GM04504 (cell line): ENCODE measurements around the gene DDOST.

ENCODE experiments used
- DNase-seq: peaks from one replicate; pipeline ENCODE4 v3.0.0-alpha.2; 2012; ENCODE audit warnings: low read depth

Gene DDOST

DNA sequence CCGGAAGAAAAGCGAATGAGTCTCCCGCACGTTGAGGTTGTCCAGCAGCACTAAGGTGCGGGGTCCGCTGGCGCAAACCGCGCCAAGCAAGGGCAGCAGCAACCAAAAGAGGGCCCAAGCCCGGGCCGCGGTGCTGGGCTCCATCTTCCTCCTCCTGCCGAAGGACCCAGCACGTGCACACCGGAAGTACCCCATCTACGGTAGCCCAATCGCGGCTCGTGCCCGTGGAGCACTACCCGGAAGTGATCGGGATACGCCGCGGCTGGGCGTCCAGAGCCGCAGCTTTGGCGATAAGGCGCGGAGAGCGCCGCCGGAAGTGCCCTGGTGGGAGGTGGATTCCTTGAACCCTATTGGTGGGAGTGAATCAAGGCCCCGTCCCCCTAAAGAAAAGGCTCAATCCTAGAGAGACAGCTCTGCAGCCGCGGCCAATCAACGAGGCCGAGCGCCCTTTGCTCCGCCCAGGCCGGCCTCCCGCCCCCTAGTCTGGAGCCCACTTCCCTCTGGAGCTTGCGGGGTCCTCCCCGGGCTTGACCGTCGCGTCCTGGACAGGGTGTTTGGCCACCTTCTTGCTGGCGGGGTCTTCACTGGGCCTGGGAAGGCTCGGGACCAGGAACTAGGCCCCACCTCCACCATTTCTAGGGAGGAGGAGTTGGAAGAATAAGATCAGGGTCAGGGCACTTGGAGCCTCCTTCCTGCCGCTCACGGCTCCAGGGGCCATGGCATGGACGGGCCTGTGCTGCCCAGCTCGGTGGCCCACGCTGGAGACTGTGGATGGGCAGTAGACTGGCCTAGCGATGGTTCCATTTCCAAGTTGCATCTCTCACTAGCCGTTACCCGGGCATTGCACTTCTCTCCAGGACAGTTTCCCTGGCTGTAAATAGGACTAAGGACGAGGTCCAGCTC is at the start of gene DDOST:
Gene DDOST (minus strand): TSS at position 163 of the 903 bp plus-strand sequence. CDS start 19 bp downstream, at position 144.
- DNase-seq: peak; percentile 96

DNA sequence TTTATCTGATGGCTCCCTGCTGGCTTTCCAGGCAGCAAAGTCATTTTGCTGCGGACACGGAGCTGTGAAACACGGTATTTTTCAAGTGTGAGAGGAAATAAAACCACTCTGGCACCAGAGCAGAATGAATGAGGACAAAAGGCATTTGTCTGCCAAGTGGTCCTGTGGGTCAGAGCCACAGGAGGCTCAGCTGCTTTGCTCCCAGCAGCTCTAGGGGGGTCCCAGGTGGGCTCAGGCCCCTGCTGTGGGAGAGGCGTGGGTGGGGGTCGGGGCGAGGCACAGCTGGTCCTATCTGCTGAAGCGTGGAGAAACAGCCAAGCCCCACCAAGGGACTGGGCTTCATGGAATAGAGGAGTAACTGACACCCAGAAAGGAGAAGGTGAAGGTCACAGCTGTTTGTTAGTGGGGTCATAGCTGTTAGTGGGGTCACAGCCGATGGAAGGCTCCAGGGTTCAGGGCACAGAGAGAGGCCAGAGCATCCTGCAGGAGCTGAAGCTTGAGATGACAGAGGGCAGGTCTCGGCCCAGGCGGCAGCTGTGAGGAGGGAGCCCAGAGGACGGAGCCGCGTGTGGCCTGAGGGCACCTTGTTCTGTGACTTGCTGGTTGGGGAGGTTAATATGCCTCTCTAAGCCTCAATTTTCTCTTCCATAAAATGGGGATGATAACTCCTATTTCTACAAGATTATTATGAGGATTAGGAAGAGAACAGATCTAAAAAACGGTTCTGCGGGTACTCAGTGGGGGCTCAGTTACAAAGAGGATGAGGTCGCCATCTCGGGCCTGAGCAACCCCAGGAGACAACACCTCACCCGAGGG is 49.5 kb upstream of the DDOST start:
- no peak for DNase-seq

DNA sequence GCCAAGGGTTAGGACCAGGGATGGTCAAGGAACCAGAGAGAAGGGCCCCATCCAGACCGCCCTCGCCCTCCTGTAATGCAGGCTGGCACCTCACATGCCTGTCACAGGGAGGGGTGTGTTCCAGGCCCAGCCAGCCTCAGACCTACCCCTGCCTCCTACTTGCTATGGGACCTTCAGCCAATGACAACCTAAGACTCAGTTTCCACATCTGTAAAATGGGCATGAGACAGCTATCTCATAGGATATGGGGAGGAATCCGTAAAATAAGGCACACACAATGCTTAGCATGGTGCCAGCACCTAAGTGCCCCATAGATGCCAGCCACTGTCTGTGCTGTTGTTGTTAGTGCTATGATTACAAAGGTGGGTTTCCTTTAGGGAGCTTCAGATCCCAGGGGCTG is 48.7 kb upstream of the DDOST start:
- no peak for DNase-seq

DNA sequence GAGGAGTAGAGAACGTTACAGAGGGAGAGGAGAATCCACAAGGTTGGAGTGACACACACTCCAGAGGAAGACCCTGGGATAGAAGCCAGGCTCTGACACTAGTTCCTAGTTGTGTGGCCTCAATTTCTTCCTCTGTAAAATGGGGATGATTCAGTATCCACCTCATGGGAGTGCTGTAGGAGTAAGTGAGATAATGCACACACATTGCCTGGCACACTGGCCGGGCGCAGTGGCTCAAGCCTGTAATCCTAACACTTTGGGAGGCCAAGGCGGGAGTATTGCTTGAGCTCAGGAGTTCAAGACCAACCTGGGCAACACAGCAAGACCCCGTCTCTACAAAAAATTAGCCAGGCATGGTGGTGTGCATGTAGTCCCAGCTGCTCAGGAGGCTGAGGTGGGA is 47.7 kb upstream of the DDOST start:
- no peak for DNase-seq

DNA sequence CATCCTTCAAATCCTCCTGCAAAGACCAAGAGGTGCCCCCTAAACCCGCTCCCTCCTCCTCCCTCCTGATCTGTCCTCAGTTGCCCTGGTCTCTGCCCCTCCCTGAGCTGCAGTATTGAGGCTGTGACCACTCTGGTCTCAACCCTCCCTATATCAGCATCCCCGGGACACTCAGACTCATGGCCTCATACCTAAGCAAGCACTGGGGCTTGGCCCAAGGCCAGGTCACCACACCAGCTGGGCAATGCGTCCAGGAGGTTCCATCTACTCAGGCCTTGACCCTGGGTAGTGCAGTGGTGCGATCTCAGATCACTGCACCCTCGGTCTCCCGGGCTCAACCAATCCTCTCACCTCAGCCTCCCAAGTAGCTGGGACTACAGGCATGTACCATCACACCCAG is 46.9 kb upstream of the DDOST start:
- no peak for DNase-seq

DNA sequence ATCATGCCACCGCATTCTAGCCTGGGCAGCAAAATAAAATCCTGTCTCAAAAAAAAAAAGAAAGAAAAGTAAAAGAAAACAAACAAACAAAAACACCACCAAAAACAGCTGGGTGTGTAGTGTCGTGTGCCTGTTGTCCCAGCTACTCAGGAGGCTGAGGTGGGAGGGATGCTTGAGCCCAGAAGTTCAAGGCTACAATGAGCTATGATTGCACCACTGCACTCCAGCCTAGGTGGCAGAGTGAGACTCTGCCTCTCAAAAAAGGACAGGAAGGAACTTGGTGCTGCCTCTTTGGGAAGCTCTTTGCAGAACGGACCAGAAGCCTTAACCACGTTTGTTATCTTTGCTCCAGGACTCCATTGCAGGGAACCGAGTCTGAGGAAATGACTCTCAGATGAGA is 45.7 kb upstream of the DDOST start:
- DNase-seq: no peak

DNA sequence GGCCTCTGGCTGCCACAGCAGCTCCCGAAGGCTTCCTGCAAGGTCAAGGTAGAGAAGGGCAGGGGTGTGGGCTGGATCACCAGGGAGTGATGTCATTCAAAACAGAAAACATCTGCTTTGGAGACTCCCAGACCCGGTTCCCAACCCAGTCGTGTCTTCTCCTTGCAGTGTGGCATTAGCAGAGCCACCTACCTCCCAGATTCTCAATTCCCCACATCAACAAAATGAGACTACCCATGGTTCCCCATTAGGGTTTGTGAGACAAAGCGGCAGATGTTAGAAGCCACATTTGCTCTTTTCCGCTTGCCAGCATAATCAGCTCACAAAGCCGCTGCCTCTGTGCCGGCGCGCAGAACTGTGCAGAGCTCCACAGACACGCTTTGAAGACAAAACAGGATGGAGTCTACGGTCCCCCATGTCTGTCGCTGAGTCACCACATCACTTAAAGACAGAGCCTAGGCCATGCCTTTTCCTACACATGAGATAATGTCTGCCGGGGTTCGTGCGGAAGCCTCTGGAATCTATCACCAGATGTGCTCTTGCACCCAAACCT is 44.1 kb upstream of the DDOST start:
- no peak for DNase-seq

DNA sequence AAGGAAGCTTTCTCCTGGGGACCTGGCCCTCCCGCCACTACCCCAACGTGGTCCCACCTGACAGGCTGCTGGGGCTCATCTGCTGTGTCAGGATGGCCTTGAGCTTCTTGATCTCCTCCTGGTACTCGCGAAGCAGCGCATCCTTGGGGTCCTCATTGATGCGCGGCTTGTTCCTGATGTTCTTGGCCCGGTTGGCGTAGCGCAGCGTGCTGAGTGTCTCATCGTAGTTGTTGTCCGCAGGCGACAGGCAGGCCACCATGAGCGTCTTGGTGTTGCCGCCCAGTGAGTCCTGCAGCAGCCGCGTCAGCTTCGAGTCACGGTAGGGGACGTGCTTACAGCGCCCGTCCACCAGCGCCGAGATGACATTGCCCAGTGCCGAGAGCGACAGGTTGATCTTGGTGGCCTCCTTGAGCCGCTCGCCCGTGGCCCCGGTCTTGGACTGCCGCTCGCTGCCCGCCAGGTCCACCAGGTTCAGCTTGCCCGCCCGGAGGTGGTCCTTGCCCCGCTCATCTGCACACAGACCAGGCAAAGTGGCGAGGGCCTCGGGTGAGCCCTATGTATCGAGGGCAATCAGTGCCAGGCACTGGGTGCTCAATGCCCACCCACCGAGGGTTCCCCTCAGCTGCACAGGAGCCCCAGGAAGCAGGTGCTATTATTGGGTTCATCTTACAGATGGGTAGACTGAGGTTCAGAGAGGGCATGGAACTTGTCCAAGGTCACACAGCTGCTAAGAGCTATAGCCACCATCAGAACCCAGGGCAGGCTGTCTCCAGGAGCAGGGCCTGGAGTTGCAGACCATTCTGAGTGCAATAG is 43.4 kb upstream of the DDOST start:
- DNase-seq: no peak

DNA sequence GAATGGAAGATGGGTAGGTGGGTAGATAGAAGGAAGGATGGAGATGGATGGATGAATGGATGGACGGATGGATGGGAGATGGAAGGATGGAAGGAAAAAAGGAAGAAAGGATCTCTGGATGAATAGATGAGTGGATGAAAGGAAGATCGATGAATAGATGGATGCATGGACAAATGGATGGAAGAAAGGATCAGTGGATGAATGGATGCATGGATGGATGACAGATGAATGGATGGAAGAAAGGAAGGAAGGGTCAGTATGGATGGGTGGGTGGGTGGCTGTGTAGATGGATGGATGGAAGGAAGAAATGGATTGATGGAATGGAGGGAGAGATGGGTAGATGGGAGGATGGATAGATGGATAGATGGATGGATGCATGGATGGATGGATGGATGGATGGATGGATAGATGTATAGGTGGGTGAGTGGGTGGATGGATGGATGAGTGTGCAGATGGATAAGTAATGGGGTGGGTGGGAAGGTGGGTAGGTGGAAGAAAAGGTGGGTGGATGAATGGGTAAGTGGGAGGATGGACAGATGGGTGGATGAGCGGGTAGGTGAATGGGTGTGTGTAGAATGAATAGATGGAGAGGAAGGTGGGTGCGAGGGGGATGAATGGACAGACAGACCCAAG is 42.1 kb upstream of the DDOST start:
- DNase-seq: no peak

DNA sequence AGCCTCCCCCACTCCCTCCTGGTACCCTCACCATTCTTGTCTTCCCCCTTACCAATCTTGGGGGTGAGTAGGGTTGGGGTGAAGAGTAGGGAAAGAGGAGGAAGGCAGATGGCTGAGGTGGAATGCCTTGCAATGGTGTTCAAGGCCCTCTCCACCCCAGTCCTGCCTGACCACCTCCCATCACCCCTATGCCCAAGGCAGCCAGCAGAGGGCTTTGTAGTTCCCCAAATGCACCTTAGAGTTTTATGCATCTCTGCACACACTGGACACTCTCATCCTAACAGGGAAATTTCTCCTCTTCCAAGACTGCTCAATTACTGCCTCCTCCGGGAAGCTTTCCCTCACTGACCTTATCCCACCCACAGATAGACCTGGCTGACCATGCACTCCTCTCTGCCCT is 41.2 kb upstream of the DDOST start:
- no peak for DNase-seq

DNA sequence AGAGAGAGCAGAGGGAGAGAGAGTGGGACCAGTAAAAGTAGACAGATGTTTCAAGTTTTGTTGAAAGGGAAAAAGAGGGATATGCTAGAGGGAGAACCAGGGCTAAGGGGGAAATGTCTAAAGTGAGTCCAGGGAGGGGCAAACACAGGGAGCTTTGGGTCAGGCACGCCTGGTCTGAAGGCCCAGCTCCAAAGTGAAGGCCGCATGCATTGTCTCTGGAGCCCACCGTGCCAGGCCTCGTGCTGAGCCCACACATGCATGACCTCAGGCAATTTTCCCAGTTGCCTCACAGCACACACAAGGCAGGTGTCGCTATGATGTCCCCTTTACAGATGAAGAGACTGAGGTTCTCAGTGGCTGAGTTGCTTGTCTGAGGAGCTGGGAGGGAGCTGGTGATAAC is 40.7 kb upstream of the DDOST start:
- no peak for DNase-seq

DNA sequence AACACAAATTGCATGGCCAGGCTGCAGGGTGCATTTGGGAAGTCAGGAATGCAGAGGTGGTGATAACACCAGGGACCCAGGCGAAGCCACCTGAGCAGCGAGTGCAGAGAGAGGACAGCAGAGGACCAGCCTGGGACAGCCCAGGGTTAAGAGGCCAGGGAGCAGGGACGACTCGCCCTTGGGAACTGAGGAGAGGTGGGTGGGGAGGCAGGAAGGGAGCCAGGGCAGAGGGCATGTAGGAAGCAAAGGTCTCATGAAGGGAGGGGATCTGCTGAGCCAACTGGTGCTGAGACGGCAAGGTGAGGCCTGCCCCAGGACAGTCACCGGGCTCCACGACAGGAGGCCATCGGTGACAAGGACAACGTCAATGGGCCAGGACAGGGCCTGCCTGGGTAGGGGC is 40.3 kb upstream of the DDOST start:
- no peak for DNase-seq

DNA sequence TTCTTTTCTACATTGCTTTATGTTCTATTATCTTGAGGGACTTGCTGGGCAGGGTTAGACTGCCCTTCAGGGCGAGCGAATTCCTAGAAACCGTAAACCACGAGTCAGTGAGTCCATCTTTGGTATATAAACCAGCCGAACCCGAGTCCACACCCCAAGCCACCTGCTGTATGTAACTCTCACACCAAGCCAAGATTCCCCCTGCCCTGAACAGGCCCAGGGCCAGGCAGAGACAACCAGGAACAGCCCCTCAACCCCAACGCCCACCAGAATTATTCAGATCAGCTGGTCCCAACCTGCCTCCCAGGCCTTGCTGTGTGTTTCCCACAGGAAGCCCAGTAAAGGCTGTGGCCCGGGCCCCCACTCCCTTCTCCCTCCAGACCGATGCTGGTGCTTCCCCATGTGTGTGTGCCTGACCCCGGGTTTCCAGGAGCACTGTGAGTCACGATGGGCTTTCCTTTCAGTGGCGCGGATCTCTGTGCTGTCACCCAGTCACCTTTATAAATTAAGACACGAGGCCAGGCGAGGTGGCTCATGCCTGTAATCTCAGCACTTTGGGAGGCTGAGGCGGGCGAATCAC is 39.6 kb upstream of the DDOST start:
- no peak for DNase-seq

DNA sequence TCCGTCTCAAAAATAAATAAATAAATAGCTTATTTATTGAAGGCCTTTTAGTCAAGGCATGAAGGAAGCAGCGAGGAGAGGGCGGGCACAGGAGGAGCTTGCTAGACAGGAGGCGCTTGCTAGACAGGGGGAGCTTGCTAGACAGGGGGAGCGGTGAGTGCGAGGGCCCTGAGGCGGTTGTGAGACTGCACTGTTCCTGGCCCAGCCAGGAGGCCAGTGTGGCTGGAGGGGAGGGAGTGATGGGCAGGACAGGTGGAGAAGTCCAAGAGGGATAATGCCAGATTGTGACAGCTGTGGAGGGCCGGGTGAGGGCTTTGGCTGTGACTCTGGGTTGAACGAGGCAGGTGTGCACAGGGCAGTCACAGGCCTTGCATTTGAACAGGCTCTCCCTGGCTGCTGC is 38.4 kb upstream of the DDOST start:
- no peak for DNase-seq

DNA sequence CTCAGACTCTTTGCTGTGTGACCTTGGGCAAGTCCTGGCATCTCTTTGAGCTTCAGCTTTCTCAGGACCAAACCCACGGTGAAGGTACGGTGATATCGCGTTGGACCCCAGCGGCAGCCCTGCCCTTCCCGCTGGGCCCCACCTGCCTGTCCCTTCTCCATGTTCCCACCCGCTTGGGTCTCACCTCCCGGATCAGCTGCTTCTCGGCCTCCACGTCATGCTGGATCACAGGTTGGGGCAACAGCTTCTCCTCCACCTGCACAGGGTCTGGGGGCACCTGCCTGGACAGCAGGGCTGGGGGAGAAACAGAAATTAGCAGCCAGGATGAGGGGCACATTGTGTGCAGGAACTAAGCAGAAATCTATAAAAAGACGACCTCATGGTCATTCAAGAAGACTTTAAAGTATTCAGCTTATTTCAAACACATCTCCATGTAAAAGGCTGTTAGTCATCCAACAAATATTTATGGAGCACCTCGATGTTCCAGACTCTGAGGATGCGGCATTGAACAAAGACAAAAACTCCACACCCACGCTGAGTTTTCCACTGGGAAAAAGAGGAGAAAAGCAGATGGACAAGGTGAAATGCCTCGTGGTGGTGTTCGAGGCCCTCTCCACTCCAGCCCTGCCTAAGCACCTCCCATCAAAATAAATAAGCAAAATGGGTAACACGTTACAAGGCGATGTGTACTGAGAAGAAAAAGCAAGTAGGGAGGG is 37.2 kb upstream of the DDOST start:
- DNase-seq: peak; percentile 36

DNA sequence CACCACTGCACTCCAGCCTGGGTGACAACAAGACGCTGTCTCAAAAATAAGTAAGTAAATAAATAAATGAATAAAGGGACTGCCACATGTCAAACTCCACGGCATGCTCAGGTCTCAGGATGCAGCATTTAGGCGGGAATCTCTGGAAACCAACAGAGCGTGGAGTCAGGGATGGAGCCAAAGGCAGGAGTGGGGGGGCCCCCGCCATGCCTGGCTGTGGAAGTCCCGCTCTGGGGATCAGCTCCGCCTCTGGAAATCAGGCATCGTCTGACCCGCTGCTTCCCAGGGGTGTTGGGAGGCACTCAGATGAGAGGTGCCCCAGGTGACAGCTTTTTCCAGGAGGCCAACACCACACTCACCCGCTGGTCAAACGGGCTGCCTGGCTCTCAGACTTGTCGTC is 36.4 kb upstream of the DDOST start:
- DNase-seq: no peak

DNA sequence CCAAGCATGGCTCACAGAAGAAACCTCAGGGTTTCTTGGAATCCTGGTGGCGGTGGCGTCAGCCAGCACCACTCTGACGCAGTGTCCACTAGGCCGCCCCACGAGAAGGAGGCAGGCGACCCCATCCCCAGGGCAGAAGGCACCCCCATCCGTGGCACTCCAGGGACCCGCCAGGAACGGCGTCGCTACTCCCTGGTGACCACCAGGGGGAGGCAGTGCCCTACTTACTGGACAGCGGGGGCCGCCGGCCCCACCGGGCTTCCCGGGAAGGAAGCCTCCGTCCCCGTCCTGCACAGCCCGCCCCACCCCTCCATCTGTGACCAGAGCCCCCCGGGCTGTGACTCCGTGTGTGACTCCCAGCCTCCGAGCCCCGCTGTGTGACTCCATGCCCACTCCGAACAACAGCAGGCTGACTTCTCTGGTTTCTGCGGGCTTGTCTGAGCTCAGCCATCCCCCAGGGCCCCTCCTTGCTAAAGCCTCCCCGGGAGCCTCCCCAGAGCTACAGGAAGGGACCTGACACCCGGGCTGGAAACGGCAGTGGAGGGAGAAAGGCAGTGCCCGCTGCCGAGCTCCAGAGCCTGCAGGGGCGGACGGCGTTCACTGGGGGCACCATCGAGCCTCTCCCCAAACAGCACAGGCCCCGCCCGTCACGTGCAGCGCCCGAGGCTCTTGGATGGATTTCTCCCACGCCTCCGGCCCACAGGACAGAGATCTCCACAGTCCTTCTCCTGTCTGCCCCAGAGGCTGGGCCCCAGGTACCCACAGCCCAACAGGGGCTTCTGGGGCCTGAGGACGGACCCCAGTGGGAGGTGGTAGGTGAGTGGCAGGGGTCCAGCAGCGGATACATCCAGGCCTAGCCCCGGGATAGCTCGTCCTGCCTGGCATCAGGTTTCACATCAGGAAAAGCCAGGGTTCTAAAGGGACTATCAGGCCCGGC is 35.5 kb upstream of the DDOST start:
- DNase-seq: peak; percentile 93

DNA sequence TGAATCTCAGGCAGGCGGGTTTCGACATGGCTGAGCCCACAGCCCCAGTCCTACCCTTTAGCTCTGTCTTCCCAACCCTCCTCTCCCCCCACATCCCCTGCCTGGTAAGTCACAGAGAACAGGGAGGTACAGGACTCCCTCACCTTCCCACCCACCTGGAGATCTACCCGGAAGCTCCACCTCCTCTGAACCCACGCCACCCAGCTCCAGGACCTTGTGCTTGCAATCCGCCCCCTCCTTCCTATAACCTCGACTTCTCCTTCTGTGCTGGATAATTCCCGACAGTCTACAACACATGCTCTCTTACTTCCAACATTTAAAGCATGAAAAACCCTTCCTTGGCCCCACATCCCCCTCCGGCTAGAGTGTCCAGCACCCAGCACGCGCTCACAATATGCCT is 34.3 kb upstream of the DDOST start:
- no peak for DNase-seq

DNA sequence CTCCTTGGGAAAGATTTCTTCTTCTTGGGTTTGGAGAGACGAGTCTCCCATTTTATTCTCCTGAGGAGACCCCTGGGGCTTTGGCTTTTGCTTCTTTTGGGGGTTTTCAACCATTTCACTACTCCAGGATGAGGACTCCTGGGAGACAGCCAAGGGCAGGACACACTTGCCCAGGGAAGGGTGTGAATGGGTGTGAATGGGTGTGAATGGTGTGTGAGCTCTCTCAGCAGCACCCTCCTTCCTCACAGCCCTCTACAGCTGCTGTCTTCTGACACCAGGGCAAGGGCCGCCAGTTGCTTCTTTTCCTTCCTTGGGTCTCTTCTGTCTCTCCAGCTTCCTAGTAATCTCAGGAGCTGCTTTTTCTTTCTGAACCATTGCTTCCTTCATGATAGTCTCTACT is 32.5 kb upstream of the DDOST start:
- DNase-seq: no peak
